ENCODE results near the gene CCDC88B.
A peak's percentile ranks its signal among the peaks of the same experiment; 100 is the strongest.

Gene CCDC88B

GRCh38 chr11:64343767-64344559, 4.0 kb downstream of the CCDC88B start:
- DNase-seq (ENCODE audit: extremely low read depth in 1 of 2, low read depth in 1 of 2): no peak

GRCh38 chr11:64344787-64345186, 4.8 kb downstream of the CCDC88B start:
- no peak for DNase-seq (ENCODE audit: extremely low read depth in 1 of 2, low read depth in 1 of 2)

GRCh38 chr11:64347193-64347867, 7.3 kb downstream of the CCDC88B start:
- no peak for DNase-seq (ENCODE audit: extremely low read depth in 1 of 2, low read depth in 1 of 2)

GRCh38 chr11:64348383-64349024, 8.5 kb downstream of the CCDC88B start:
- DNase-seq (ENCODE audit: extremely low read depth in 1 of 2, low read depth in 1 of 2): no peak

GRCh38 chr11:64349025-64349387, 9.0 kb downstream of the CCDC88B start:
- DNase-seq (ENCODE audit: extremely low read depth in 1 of 2, low read depth in 1 of 2): no peak

GRCh38 chr11:64349404-64349803, 9.4 kb downstream of the CCDC88B start:
- DNase-seq (ENCODE audit: extremely low read depth in 1 of 2, low read depth in 1 of 2): no peak

- no peak for DNase-seq (ENCODE audit: extremely low read depth in 1 of 2, low read depth in 1 of 2)
Measured at GRCh38 chr11:64351136-64351631, 11.2 kb downstream of the CCDC88B start.

GRCh38 chr11:64352099-64352994, 12.3 kb downstream of the CCDC88B start:
- no peak for DNase-seq (ENCODE audit: extremely low read depth in 1 of 2, low read depth in 1 of 2)

GRCh38 chr11:64352995-64353714, 13.2 kb downstream of the CCDC88B start:
- DNase-seq (ENCODE audit: extremely low read depth in 1 of 2, low read depth in 1 of 2): no peak

- no peak for DNase-seq (ENCODE audit: extremely low read depth in 1 of 2, low read depth in 1 of 2)
Measured at GRCh38 chr11:64353715-64354506, 13.9 kb downstream of the CCDC88B start.

GRCh38 chr11:64355078-64355940, 15.3 kb downstream of the CCDC88B start:
- DNase-seq (ENCODE audit: extremely low read depth in 1 of 2, low read depth in 1 of 2): peak in 1 of 2 donors; percentile 50

GRCh38 chr11:64356498-64357411, 16.8 kb downstream of the CCDC88B start:
- DNase-seq (ENCODE audit: extremely low read depth in 1 of 2, low read depth in 1 of 2): peak in 1 of 2 donors; percentile 34

- DNase-seq (ENCODE audit: extremely low read depth in 1 of 2, low read depth in 1 of 2): no peak
Measured at GRCh38 chr11:64357446-64357845, 17.4 kb downstream of the CCDC88B start.

- DNase-seq (ENCODE audit: extremely low read depth in 1 of 2, low read depth in 1 of 2): peak in 1 of 2 donors; percentile 60
Measured at GRCh38 chr11:64357904-64358535, 18.0 kb downstream of the CCDC88B start.

- no peak for DNase-seq (ENCODE audit: extremely low read depth in 1 of 2, low read depth in 1 of 2)
Measured at GRCh38 chr11:64358536-64358906, 18.5 kb downstream of the CCDC88B start.

GRCh38 chr11:64358907-64359711, 19.1 kb downstream of the CCDC88B start, which contains the start of gene RPS6KA4:
TSS of gene RPS6KA4 (plus strand) at chr11:64359162. CDS start at chr11:64359236, 74 bp downstream.
- peak in 1 of 2 donors; percentile 23 for DNase-seq (ENCODE audit: extremely low read depth in 1 of 2, low read depth in 1 of 2)
